Endothelial cell of umbilical vein (primary cell): ENCODE measurements around the gene ZNHIT2. TPM values are rescaled to one million over a fixed set of nuclear protein-coding genes. Genes with fewer than 3 reads are reported as not detected.

ENCODE experiments used
- BruUV-seq: library from RNA; stranded (reverse); fragments of 400-500 nt; replicated peaks from 2 replicates; lab custom pipeline; 2021; lab: Mats Ljungman, UMichigan
- CTCF ChIA-PET: fragments of 300-600, 350-600 bp; sonication (Branson Sonifier 250); formaldehyde crosslinking; loops from one replicate; lab custom pipeline; 2021; ENCODE audit warnings: antibody characterized with exemption, inconsistent platforms; lab: Charles Lee
- POLR2A ChIA-PET: fragments of 300-600, 350-600 bp; sonication (Branson Sonifier 250); formaldehyde crosslinking; loops from one replicate; lab custom pipeline; 2021; ENCODE audit warnings: antibody characterized with exemption, inconsistent platforms; lab: Charles Lee
- DNase-seq: peaks from one replicate; pipeline ENCODE4 v3.0.0-alpha.2; 2011; ENCODE audit warnings: low read depth, low spot score
- FAIRE-seq: peaks from 2 replicates; lab custom pipeline; 2011; peaks lifted over from hg19 to GRCh38; lab: Jason Lieb, UNC
- H2AFZ ChIP-seq: 2 replicates; pipeline ENCODE4 v1.6.0; 2012; ENCODE audit warnings: low read depth, low read length, control low read depth, inconsistent platforms
- H3K27ac ChIP-seq: 2 replicates; pipeline ENCODE4 v1.5.1; 2011; ENCODE audit warnings: low read depth, mild to moderate bottlenecking, control low read depth, low read length, moderate library complexity; ENCODE audit not compliant: insufficient read depth
- H3K27me3 ChIP-seq, 2 experiments: 2 replicates each; pipeline versions ENCODE4 v1.6.0 to v1.6.1; 2011; ENCODE audit warnings: low read length in 2 of 2, mixed read lengths in 1 of 2; ENCODE audit not compliant: control insufficient read depth in 2 of 2, insufficient read depth in 2 of 2
- H3K36me3 ChIP-seq, 2 experiments: 2 replicates in 1 of 2; 3 replicates in 1 of 2; pipeline ENCODE4 v1.5.1; 2011; ENCODE audit warnings: low read length in 2 of 2, mild to moderate bottlenecking in 1 of 2, moderate library complexity in 1 of 2; ENCODE audit not compliant: control insufficient read depth in 2 of 2, insufficient read depth in 2 of 2; ENCODE audit errors: extremely low read depth in 1 of 2
- H3K4me1 ChIP-seq: 3 replicates; pipeline ENCODE4 v1.5.1; 2011; ENCODE audit warnings: mild to moderate bottlenecking, low read length; ENCODE audit not compliant: control insufficient read depth, insufficient read depth; ENCODE audit errors: extremely low read depth
- H3K4me2 ChIP-seq: 2 replicates; pipeline ENCODE4 v1.6.1; 2011; ENCODE audit warnings: low read length, control low read depth, mixed read lengths; ENCODE audit not compliant: insufficient read depth
- H3K4me3 ChIP-seq, 3 experiments: fragments of 200-600 bp in 1 of 3; sonication (generic), shearing (Covaris generic) in 1 of 3; replicated peaks in 1 of 3; 2 replicates each; pipeline ENCODE4 v1.5.1; 2011 to 2016; ENCODE audit warnings: control low read depth in 3 of 3, low read length in 3 of 3, mild to moderate bottlenecking in 2 of 3, inconsistent platforms in 1 of 3, low read depth in 1 of 3, moderate library complexity in 1 of 3; ENCODE audit not compliant: insufficient read depth in 1 of 3
- H3K79me2 ChIP-seq: 2 replicates; pipeline ENCODE4 v1.6.0; 2012; ENCODE audit warnings: low read length, inconsistent platforms; ENCODE audit not compliant: control insufficient read depth, insufficient read depth
- H3K9ac ChIP-seq: replicated peaks from 2 replicates; pipeline ENCODE3; 2011; ENCODE audit warnings: low read length, control low read depth; ENCODE audit not compliant: insufficient read depth; ENCODE audit errors: extremely low read depth
- H3K9me1 ChIP-seq: replicated peaks from 3 replicates; pipeline ENCODE4 v1.6.0; 2011; ENCODE audit warnings: mild to moderate bottlenecking, low read length; ENCODE audit not compliant: control insufficient read depth, insufficient read depth; ENCODE audit errors: extremely low read depth
- H3K9me3 ChIP-seq: replicated peaks from 2 replicates; pipeline ENCODE4 v1.5.1; 2012; ENCODE audit warnings: low read length, inconsistent platforms; ENCODE audit not compliant: control insufficient read depth, insufficient read depth
- H4K20me1 ChIP-seq: replicated peaks from 2 replicates; pipeline ENCODE3; 2011; ENCODE audit warnings: mild to moderate bottlenecking, low read length; ENCODE audit not compliant: control insufficient read depth, insufficient read depth; ENCODE audit errors: extremely low read depth
- CTCF ChIP-seq, 2 donors: IDR thresholded peaks; 1 replicate in 1 of 2; 2 replicates in 1 of 2; pipeline ENCODE4 v1.5.1; 2011; ENCODE audit warnings: low read length in 2 of 2, mild to moderate bottlenecking in 2 of 2, moderate library complexity in 2 of 2, control low read depth in 1 of 2, inconsistent platforms in 1 of 2, low read depth in 1 of 2; ENCODE audit not compliant: insufficient read depth in 1 of 2; ENCODE audit errors: extremely low read depth in 1 of 2
- EZH2 ChIP-seq: IDR thresholded peaks from 2 replicates; pipeline ENCODE4 v1.6.1; 2012; ENCODE audit warnings: borderline replicate concordance, low read depth, mild to moderate bottlenecking, moderate library complexity, low read length, inconsistent platforms; ENCODE audit not compliant: severe bottlenecking
- FOS ChIP-seq: IDR thresholded peaks from 2 replicates; pipeline ENCODE4 v1.6.1; 2011; ENCODE audit warnings: mild to moderate bottlenecking, low read length, moderate library complexity, borderline replicate concordance; ENCODE audit not compliant: insufficient read depth
- GATA2 ChIP-seq: IDR thresholded peaks from 2 replicates; pipeline ENCODE4 v1.7.0; 2011; ENCODE audit warnings: low read depth, mild to moderate bottlenecking, moderate library complexity, mixed read lengths, low read length; ENCODE audit not compliant: insufficient read length, insufficient read depth
- JUN ChIP-seq: IDR thresholded peaks from 2 replicates; pipeline ENCODE4 v1.6.1; 2011; ENCODE audit warnings: borderline replicate concordance, low read depth; ENCODE audit not compliant: insufficient read length, insufficient read depth
- MAX ChIP-seq: IDR thresholded peaks from 2 replicates; pipeline ENCODE4 v1.6.1; 2011; ENCODE audit not compliant: insufficient read depth, insufficient read length
- MYC ChIP-seq: IDR thresholded peaks from one replicate; pipeline ENCODE4 v1.6.1; 2011; ENCODE audit warnings: mild to moderate bottlenecking, low read depth, low read length
- POLR2A ChIP-seq: IDR thresholded peaks from 2 replicates; pipeline ENCODE4 v1.6.1; 2012; ENCODE audit warnings: low read depth, mild to moderate bottlenecking, control low read depth, low read length
- POLR2AphosphoS5 ChIP-seq: IDR thresholded peaks from 2 replicates; pipeline ENCODE4 v1.6.1; 2012; ENCODE audit warnings: low read depth, mild to moderate bottlenecking, control low read depth, low read length, moderate library complexity; ENCODE audit not compliant: insufficient read depth
- dilution Hi-C: fragments of 300-500 bp; cut with MboI; formaldehyde crosslinking; loops from one replicate; pipeline ENCODE4 v1.15.0; 2019; ENCODE audit warnings: low sequenced_read_pairs; ENCODE audit not compliant: extremely low pct_ligation_motif_present
- intact Hi-C: fragments of 100-400 bp; cut with micrococcal nuclease; formaldehyde crosslinking; loops from one replicate; pipeline ENCODE4 v1.10.0; 2022
- polyA plus RNA-seq, 4 experiments: library from polyadenylated mRNA; depleted of rRNA in 3 of 4; stranded (reverse) in 3 of 4; unstranded in 1 of 4; fragments of >200 nt; gene quantifications; 2 replicates each; pipeline versions ENCODE4 v1.2.1 to v1.2.3, GENCODE V29; 2011 to 2012; ENCODE audit warnings: missing spikeins in 1 of 4
- total RNA-seq: library from RNA; stranded (reverse); gene quantifications from 2 replicates; pipeline ENCODE4 v1.2.3, GENCODE V29; 2021

Gene ZNHIT2
- total and polyA plus RNA-seq, 2 donors (not counting 3 experiments of a cell fraction or from before 2014, with no cell fraction given) = 7.1 to 9.0 TPM

DNA sequence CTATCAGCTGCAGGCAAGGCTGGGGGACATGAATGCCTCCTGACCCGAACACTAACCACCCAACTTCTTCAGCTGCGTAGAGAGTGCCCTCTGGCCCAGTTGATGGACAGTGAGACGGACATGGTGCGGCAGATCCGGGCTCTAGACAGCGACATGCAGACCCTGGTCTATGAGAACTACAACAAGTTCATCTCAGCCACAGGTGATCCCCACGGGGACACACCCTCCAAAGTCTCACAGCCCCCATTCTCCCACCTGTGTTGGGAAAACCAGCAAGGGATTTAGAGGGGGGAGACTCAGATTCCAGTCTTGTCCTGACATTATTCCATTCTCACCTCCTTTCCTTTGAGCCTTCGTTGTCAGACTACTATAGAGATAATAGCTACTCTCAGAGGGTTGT lies 20.6 kb downstream of the ZNHIT2 start:
- Histone ChIP-seq H4K20me1 (no peaks in the 10 kb centered on the region), H3K4me2 (peak overlapping the region; percentile 59), H3K27me3 (no peaks in the 10 kb centered on the region), H3K27ac (no peak overlapping the region), H3K9me1 (no peaks in the 10 kb centered on the region), H3K4me3 (peak overlapping the region in 2 of 3 experiments; percentile 37 to 56), H3K9ac (no peak overlapping the region), H3K9me3 (no peaks in the 10 kb centered on the region), H3K79me2 (peaks cover 10% of the 10 kb centered on the region), H3K4me1 (peaks cover 6% of the 10 kb centered on the region), H2AFZ (no peak overlapping the region), H3K36me3 (no peaks in the 10 kb centered on the region)
- intact Hi-C loops (loop anchor here (1.0 to 5.0 kb wide), 4 partner anchors 13 to 85 kb away; partner anchors contain the start of genes ARL2, CDCA5, SNX15 and TM7SF2), dilution Hi-C loops (no loop called here)
- TSS peak; percentile 55 for BruUV-seq
- no peak for DNase-seq
- CTCF ChIA-PET = interaction anchor here (1.2 to 5.3 kb wide), 3 partner anchors 12 to 20 kb away, joined by 3 to 56 read pairs (median 3); partner anchors contain the start of genes TM7SF2 and ZNHIT2
- FAIRE-seq = no peak
- TF ChIP-seq JUN (no peak), FOS (no peak), MAX (no peak), EZH2 (no peak), GATA2 (no peak), POLR2AphosphoS5 (no peak), MYC (no peak), CTCF (IDR thresholded peaks at IDR 0.05; ENCODE audit: extremely low read depth in 1 of 2, insufficient read depth in 1 of 2, low read depth in 1 of 2, low read length in 2 of 2) (no peak), POLR2A (no peak)
- POLR2A ChIA-PET = interaction anchor here (2.0 to 2.4 kb wide), 2 partner anchors 14 to 19 kb away, joined by 5 to 6 read pairs; no protein-coding TSS in a partner anchor
